ENCODE data around the gene C19orf67.
"Not testable (repeated sequence)": the region's sequence is repeated elsewhere in the genome, so short reads cannot be mapped to it uniquely, and the experiment has no call there.

The C19orf67 gene

DNA sequence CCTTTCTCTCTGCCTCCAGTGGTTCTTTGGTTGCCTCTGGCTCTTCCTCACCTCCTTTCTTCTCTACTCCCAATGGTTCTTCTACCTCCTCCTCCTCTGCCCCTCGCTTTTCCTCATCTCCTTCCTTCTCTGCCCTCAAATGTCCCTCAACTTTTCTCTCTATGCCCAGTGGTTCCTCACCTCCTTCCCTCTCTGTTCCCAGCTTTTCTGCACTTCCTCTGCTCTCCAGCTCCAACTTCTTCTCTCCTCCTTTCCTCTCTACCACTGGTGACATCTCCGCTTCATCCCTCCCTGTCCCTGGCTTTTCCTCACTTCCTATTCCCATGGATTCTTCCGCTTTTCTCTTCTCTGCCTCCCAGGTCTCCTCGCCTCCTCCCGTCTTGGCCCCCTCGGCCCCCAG, 31.5 kb downstream of the C19orf67 start:
- Histone ChIP-seq H3K36me3 (ENCODE audit: control insufficient read depth, insufficient read depth, low read length, severe bottlenecking) (no peaks in the 10 kb centered on the region), H3K27me3 (replicated peaks; ENCODE audit: control insufficient read depth, insufficient read depth, low read length) (peaks cover 17% of the 10 kb centered on the region), H3K9ac (ENCODE audit: low read length) (no peak overlapping the region), H3K4me3 (ENCODE audit: low read length) (no peak overlapping the region), H3K4me1 (ENCODE audit: control insufficient read depth, insufficient read depth, low read length) (no peaks in the 10 kb centered on the region), H3K9me3 (ENCODE audit: control insufficient read depth, low read length) (peaks cover 6% of the 10 kb centered on the region)
- no peak for DNase-seq (ENCODE audit: low read depth)

DNA sequence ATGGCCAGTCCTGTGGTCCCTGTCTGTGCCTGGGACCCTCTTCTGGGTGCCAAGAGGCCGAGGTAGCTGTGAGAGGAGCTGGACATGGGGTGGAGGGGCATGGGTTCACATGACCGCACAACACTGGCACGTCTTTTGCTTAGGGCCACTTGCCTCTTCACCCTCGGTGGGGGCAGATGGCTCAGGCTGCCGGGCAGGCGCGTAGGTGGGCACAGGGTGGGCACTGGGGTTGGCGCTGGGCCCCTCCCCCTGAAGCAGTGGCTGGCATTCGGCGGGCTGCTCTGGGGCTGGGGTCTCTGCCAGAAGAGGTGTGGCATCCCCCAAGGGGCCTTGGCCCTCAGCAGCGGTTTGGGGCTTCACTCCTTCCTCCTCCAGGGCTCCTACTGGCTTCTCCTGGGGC, 32.1 kb downstream of the C19orf67 start:
- no peak overlapping the region for H3K9ac ChIP-seq (ENCODE audit: low read length)
- H3K27me3 ChIP-seq (replicated peaks; ENCODE audit: control insufficient read depth, insufficient read depth, low read length), result peaks cover 11% of the 10 kb centered on the region
- H3K9me3 ChIP-seq (ENCODE audit: control insufficient read depth, low read length), result peaks cover 6% of the 10 kb centered on the region
- no peaks in the 10 kb centered on the region for H3K36me3 ChIP-seq (ENCODE audit: control insufficient read depth, insufficient read depth, low read length, severe bottlenecking)
- DNase-seq (ENCODE audit: low read depth), result no peak
- no peaks in the 10 kb centered on the region for H3K4me1 ChIP-seq (ENCODE audit: control insufficient read depth, insufficient read depth, low read length)
- no peak overlapping the region for H3K4me3 ChIP-seq (ENCODE audit: low read length)

DNA sequence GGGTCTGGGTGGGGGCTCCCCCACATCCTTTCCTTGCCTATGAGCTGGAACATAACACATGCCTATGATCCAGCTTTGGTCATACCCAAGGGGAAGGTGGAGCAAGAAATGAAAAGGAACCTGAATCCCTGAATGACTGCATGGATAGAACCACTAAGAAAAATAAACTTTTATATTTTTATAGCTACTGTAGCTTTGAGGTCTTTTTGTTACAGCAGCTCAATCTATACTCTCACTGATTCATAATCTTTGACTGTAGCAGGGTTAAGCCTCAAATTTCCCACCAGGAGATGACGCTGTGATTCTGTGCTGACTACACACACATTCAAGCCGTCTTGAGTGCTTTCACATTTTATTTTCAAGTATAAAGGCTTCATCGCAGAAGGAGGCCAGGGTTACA, 32.6 kb downstream of the C19orf67 start:
- Histone ChIP-seq H3K4me3 (ENCODE audit: low read length) (no peak overlapping the region), H3K9me3 (ENCODE audit: control insufficient read depth, low read length) (peaks cover 6% of the 10 kb centered on the region), H3K4me1 (ENCODE audit: control insufficient read depth, insufficient read depth, low read length) (no peaks in the 10 kb centered on the region), H3K9ac (ENCODE audit: low read length) (no peak overlapping the region), H3K36me3 (ENCODE audit: control insufficient read depth, insufficient read depth, low read length, severe bottlenecking) (no peaks in the 10 kb centered on the region), H3K27me3 (replicated peaks; ENCODE audit: control insufficient read depth, insufficient read depth, low read length) (peaks cover 7% of the 10 kb centered on the region)
- DNase-seq (ENCODE audit: low read depth), result no peak

DNA sequence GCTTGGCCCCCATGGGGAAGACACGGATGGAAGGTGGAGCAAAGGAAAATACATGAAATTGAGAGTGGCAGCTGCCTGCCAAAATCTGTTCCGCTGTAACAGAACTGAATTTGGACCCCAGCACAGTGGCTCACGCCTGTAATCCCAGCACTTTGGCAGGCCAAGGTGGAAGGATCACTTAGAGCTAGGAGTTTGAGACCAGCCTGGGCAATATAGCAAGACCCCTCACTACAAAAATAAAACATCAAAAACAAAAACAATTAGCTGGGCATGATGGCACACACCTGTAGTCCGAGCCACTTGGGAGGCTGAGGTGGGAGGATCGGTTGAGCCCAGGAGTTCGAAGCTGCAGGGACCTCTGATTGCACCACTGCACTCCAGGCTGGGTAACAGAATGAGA, 33.1 kb downstream of the C19orf67 start:
- Histone ChIP-seq H3K27me3 (replicated peaks; ENCODE audit: control insufficient read depth, insufficient read depth, low read length) (peaks cover 5% of the 10 kb centered on the region), H3K4me3 (ENCODE audit: low read length) (no peak overlapping the region), H3K4me1 (ENCODE audit: control insufficient read depth, insufficient read depth, low read length) (no peaks in the 10 kb centered on the region), H3K9me3 (ENCODE audit: control insufficient read depth, low read length) (peaks cover 6% of the 10 kb centered on the region), H3K9ac (ENCODE audit: low read length) (no peak overlapping the region), H3K36me3 (ENCODE audit: control insufficient read depth, insufficient read depth, low read length, severe bottlenecking) (no peaks in the 10 kb centered on the region)
- DNase-seq (ENCODE audit: low read depth), result no peak

DNA sequence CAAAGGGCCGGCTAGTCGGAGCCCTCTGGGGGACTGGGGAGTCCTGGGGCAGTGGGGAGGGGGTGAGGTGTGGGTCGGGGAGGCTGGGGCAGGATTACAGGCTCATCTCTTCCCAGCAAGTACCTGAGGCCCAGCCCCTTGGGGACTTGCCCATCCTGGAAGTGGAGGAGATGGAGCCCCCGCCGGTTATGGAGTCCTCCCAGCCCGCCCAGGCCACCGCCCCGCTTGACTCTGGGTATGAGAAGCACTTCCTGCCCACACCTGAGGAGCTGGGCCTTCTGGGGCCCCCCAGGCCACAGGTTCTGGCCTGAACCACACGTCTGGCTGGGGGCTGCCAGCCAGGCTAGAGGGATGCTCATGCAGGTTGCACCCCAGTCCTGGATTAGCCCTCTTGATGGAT, 33.6 kb downstream of the C19orf67 start:
- Histone ChIP-seq H3K9me3 (ENCODE audit: control insufficient read depth, low read length) (peaks cover 6% of the 10 kb centered on the region), H3K4me3 (ENCODE audit: low read length) (no peak overlapping the region), H3K4me1 (ENCODE audit: control insufficient read depth, insufficient read depth, low read length) (no peaks in the 10 kb centered on the region), H3K9ac (ENCODE audit: low read length) (no peak overlapping the region), H3K27me3 (replicated peaks; ENCODE audit: control insufficient read depth, insufficient read depth, low read length) (peaks cover 5% of the 10 kb centered on the region), H3K36me3 (ENCODE audit: control insufficient read depth, insufficient read depth, low read length, severe bottlenecking) (no peaks in the 10 kb centered on the region)
- DNase-seq (ENCODE audit: low read depth), result no peak

DNA sequence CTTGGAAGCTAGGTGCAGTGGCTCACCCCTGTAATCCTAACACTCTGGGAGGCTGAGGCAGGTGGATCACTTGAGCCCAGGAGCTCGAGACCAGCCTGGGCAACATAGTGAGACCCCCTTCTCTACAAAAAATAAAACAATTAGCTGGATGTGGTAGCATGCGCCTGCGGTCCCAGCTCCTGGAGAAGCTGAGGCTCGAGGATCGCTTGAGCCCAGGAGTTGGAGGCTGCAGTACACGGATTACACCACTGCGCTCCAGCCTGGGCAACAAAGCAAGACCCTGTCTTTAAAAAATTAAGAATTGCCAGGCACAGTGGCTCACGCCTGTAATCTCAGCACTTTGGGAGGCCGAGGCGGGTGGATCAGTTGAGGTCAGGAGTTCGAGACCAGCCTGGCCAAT, 34.6 kb downstream of the C19orf67 start:
- DNase-seq (ENCODE audit: low read depth); H3K4me3 ChIP-seq (ENCODE audit: low read length); H3K27me3 ChIP-seq (replicated peaks; ENCODE audit: control insufficient read depth, insufficient read depth, low read length); H3K4me1 ChIP-seq (ENCODE audit: control insufficient read depth, insufficient read depth, low read length); H3K9me3 ChIP-seq (ENCODE audit: control insufficient read depth, low read length); H3K9ac ChIP-seq (ENCODE audit: low read length); H3K36me3 ChIP-seq (ENCODE audit: control insufficient read depth, insufficient read depth, low read length, severe bottlenecking): not testable (repeated sequence)

DNA sequence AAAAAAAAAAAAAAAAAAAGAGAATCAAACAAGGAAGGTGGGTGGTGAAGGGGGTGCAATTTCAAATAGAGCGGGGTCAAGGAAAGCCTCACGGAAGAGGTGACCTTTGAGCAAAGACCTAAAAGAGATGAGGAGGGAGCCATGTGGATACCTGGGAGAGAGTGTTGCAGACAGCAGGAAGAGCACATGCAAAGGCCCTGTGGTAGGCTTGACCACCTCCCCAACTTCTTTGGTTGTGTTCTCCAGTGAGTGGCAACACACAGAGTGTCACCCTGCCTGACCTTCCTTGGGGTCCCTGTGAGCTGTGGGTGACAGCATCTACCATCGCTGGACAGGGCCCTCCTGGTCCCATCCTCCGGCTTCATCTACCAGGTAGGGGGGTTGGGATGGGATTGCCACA, 35.1 kb downstream of the C19orf67 start:
- Histone ChIP-seq H3K4me3 (ENCODE audit: low read length) (no peak overlapping the region), H3K4me1 (ENCODE audit: control insufficient read depth, insufficient read depth, low read length) (no peaks in the 10 kb centered on the region), H3K36me3 (ENCODE audit: control insufficient read depth, insufficient read depth, low read length, severe bottlenecking) (no peaks in the 10 kb centered on the region), H3K27me3 (replicated peaks; ENCODE audit: control insufficient read depth, insufficient read depth, low read length) (peaks cover 5% of the 10 kb centered on the region), H3K9me3 (ENCODE audit: control insufficient read depth, low read length) (peaks cover 6% of the 10 kb centered on the region), H3K9ac (ENCODE audit: low read length) (no peak overlapping the region)
- no peak for DNase-seq (ENCODE audit: low read depth)

DNA sequence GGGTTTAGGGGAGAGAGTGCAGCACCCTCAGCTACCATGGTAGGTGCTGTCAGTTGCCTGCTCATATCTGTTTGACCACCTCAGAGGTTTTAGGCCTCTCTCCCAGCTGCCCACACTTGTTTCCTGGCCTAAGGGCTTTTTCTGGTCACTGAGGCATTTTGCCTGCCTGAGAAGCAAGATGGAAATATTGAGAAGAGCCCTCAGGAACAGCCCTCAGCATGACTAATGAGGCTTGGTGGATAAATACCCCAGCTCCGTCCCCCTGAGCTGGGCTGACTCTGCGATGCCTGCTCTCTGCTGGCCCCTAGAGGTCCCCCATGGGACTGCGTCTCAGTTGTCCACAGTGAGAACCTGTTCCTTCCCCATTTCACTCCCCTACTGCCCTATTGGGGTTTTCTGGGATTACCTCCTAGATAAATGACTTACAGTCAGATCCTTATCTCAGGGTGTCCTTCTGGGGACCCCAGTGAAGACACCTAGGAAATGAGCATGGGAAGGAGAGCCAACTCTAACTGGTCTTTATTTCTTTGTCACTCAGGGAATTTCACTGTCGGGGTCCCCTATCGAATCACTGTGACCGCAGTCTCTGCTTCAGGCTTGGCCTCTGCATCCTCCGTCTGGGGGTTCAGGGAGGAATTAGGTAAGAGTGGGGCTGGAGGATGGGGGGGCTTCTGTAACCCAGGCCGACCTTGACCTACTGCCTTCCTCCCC, 37.0 kb downstream of the C19orf67 start:
- no peak overlapping the region for H3K4me3 ChIP-seq (ENCODE audit: low read length)
- no peak overlapping the region for H3K9ac ChIP-seq (ENCODE audit: low read length)
- DNase-seq (ENCODE audit: low read depth), result peak; percentile 49
- no peaks in the 10 kb centered on the region for H3K4me1 ChIP-seq (ENCODE audit: control insufficient read depth, insufficient read depth, low read length)
- no peaks in the 10 kb centered on the region for H3K36me3 ChIP-seq (ENCODE audit: control insufficient read depth, insufficient read depth, low read length, severe bottlenecking)
- no peaks in the 10 kb centered on the region for H3K27me3 ChIP-seq (replicated peaks; ENCODE audit: control insufficient read depth, insufficient read depth, low read length)
- H3K9me3 ChIP-seq (ENCODE audit: control insufficient read depth, low read length), result peaks cover 6% of the 10 kb centered on the region

DNA sequence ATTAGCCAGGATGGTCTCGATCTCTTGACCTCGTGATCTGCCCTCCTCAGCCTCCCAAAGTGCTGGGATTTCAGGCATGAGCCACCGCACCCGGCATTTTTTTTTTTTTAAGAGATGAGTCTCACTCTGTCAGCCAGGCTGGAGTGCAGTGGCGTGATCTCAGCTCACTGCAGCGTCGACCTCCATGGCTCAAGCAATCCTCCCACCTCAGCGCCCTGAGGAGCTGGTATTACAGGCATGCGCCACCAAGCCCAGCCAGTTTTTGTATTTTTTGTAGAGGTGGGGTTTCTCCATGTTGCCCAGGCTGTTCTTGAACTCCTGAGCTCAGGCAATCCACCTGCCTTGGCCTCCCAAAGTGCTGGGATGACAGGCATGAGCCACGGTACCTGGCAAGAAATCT, 37.7 kb downstream of the C19orf67 start:
- not testable (repeated sequence) for H3K36me3 ChIP-seq (ENCODE audit: control insufficient read depth, insufficient read depth, low read length, severe bottlenecking); H3K4me3 ChIP-seq (ENCODE audit: low read length); H3K9ac ChIP-seq (ENCODE audit: low read length); H3K9me3 ChIP-seq (ENCODE audit: control insufficient read depth, low read length); DNase-seq (ENCODE audit: low read depth); H3K4me1 ChIP-seq (ENCODE audit: control insufficient read depth, insufficient read depth, low read length); H3K27me3 ChIP-seq (replicated peaks; ENCODE audit: control insufficient read depth, insufficient read depth, low read length)

DNA sequence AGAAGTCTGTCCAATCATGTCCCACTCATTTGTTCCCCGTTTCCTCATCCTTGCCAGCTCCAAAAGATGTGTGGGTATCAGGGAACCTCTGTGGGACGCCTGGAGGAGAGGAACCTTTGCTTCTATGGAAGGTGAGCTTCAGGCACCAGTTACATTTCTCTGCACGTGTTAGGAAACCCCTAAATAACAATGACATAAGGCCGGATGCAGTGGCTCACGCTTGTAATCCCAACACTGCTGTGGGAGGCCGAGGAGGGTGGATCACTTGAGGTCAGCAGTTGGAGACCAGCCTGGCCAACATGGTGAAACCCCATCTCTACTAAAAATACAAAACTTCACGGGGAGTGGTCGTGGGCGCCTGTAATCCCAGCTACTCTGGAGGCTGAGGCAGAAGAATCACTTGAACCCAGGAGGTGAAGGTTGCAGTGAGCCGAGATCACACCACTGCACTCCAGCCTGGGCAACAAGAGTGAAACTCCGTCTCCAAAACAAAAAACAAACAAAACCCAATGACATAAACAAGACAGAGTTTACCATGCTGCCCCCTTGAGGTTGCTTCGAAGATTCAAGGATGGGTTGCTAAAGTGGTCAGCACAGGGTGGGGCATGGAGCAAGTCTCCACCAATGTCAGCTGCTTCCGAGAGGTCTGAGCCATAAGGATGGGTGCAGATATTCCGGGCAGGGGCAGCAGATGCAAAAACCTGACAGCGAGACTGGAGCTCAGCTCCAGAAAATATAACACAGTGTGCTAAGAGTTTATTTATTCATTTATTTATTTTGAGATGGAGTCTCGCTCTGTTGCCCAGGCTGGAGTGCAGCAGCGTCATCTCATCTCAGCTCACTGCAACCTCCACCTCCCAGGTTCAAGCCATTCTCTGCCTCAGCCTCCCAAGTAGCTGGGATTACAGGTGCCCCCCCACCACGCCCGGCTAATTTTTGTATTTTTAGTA, 42.6 kb downstream of the C19orf67 start:
- not testable (repeated sequence) for H3K9ac ChIP-seq (ENCODE audit: low read length)

DNA sequence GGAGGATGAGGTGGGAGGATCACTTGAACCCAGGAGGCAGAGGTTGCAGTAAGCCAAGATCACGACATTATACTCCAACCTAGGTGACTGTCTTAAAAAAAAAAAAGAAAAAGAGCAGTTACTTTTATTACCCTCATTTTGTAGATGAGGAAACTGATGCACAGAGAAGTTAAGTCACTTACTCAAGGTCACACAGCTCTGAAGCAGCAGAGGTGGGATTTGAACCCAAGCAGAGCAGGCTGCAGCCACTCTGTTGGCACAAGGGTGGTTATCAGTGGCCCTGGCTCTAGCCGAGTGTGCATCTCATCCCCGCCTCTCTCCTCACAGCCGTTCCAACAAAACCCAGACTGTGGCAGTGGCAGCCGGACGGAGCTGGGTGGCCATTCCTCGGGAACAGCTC, 46.4 kb downstream of the C19orf67 start:
- Histone ChIP-seq H3K9me3 (ENCODE audit: control insufficient read depth, low read length) (no peaks in the 10 kb centered on the region), H3K27me3 (replicated peaks; ENCODE audit: control insufficient read depth, insufficient read depth, low read length) (no peaks in the 10 kb centered on the region), H3K36me3 (ENCODE audit: control insufficient read depth, insufficient read depth, low read length, severe bottlenecking) (no peaks in the 10 kb centered on the region), H3K4me3 (ENCODE audit: low read length) (no peak overlapping the region), H3K4me1 (ENCODE audit: control insufficient read depth, insufficient read depth, low read length) (no peaks in the 10 kb centered on the region), H3K9ac (ENCODE audit: low read length) (no peak overlapping the region)
- DNase-seq (ENCODE audit: low read depth), result no peak

More for the DNA sequence above, 42.6 kb downstream of the C19orf67 start:
- not testable (repeated sequence) for H3K36me3 ChIP-seq (ENCODE audit: control insufficient read depth, insufficient read depth, low read length, severe bottlenecking); H3K9me3 ChIP-seq (ENCODE audit: control insufficient read depth, low read length); H3K27me3 ChIP-seq (replicated peaks; ENCODE audit: control insufficient read depth, insufficient read depth, low read length); H3K4me3 ChIP-seq (ENCODE audit: low read length); H3K4me1 ChIP-seq (ENCODE audit: control insufficient read depth, insufficient read depth, low read length)
- DNase-seq (ENCODE audit: low read depth), result peak; percentile 88

Measured in adipocyte (in vitro differentiated cells).